GM15510 (cell line): ENCODE results near the gene HLA-DPB1.

Experiments used
- POLR2A ChIP-seq: IDR thresholded peaks from 3 replicates; pipeline ENCODE4 v1.6.1; 2011; ENCODE audit warnings: borderline replicate concordance; ENCODE audit not compliant: insufficient read length; ENCODE audit errors: extremely low read depth

HLA-DPB1 gene

GRCh38 chr6:33064723-33065122 is 11.1 kb upstream of the HLA-DPB1 start:
- TF ChIP-seq POLR2A: no peak

- TF ChIP-seq POLR2A: no peak
These were observed 10.5 kb upstream of the HLA-DPB1 start for GRCh38 chr6:33065312-33065711.

GRCh38 chr6:33066917-33067521 is 8.8 kb upstream of the HLA-DPB1 start:
- no peak for TF ChIP-seq POLR2A

GRCh38 chr6:33069021-33069738 is 6.6 kb upstream of the HLA-DPB1 start:
- TF ChIP-seq POLR2A: no peak

- no peak for TF ChIP-seq POLR2A
These were observed 4.9 kb upstream of the HLA-DPB1 start for GRCh38 chr6:33070909-33071308.

- TF ChIP-seq POLR2A: no peak
These were observed 4.2 kb upstream of the HLA-DPB1 start for GRCh38 chr6:33071569-33071968.

- no peak for TF ChIP-seq POLR2A
These were observed 3.2 kb upstream of the HLA-DPB1 start for GRCh38 chr6:33072508-33073100.

- peak; percentile 98 for TF ChIP-seq POLR2A
These were observed 2.3 kb upstream of the HLA-DPB1 start, which contains the start of gene HLA-DPA1 for GRCh38 chr6:33073431-33073871. Gene HLA-DPA1 (minus strand): TSS chr6:33073649.

GRCh38 chr6:33075208-33075567 is 602 bp upstream of the HLA-DPB1 start:
- TF ChIP-seq POLR2A: no peak

- TF ChIP-seq POLR2A: no peak
These were observed 680 bp downstream of the HLA-DPB1 start for GRCh38 chr6:33076406-33076934.

- no peak for TF ChIP-seq POLR2A
These were observed 2.1 kb downstream of the HLA-DPB1 start for GRCh38 chr6:33077908-33078307.

- TF ChIP-seq POLR2A: no peak
These were observed 2.7 kb downstream of the HLA-DPB1 start for GRCh38 chr6:33078442-33078841.

- no peak for TF ChIP-seq POLR2A
These were observed 3.2 kb downstream of the HLA-DPB1 start for GRCh38 chr6:33078919-33079521.

GRCh38 chr6:33079580-33079979 is 3.8 kb downstream of the HLA-DPB1 start:
- no peak for TF ChIP-seq POLR2A

GRCh38 chr6:33080127-33081089 is 4.6 kb downstream of the HLA-DPB1 start:
- TF ChIP-seq POLR2A: peak; percentile 19
